Kidney (tissue), 14 donors: ENCODE data around the gene RNF144B. TPM values are rescaled to one million over a fixed set of nuclear protein-coding genes. Genes with fewer than 3 reads are reported as not detected.

Experiments
- DNase-seq, 5 donors: peaks; one replicate each; pipeline ENCODE4 v3.0.0-alpha.2; 2013 to 2020
- FAIRE-seq: peaks from 2 replicates; lab custom pipeline; 2012; peaks lifted over from hg19 to GRCh38; lab: Jason Lieb, UNC
- H3K27ac ChIP-seq, 2 donors: one replicate each; pipeline ENCODE4 v1.7.0; 2013; ENCODE audit warnings: low read depth in 2 of 2, low read length in 2 of 2, inconsistent platforms in 1 of 2
- H3K27me3 ChIP-seq: one replicate; pipeline ENCODE4 v1.7.1; 2013; ENCODE audit warnings: low read length, inconsistent platforms; ENCODE audit not compliant: control insufficient read depth, insufficient read depth
- H3K36me3 ChIP-seq, 3 donors: one replicate each; pipeline versions ENCODE4 v1.7.0 to v1.7.1; 2013; ENCODE audit warnings: low read length in 3 of 3, control low read depth in 1 of 3, inconsistent platforms in 1 of 3; ENCODE audit not compliant: insufficient read depth in 3 of 3, control insufficient read depth in 2 of 3
- H3K4me1 ChIP-seq, 3 donors: one replicate each; pipeline versions ENCODE4 v1.7.0 to v1.7.1; 2013; ENCODE audit warnings: low read length in 3 of 3, inconsistent platforms in 1 of 3, low read depth in 1 of 3; ENCODE audit not compliant: control insufficient read depth in 2 of 3, insufficient read depth in 2 of 3
- H3K4me3 ChIP-seq, 3 donors: one replicate each; pipeline versions ENCODE4 v1.7.0 to v1.8.1; 2013; ENCODE audit warnings: low read length in 3 of 3, control low read depth in 1 of 3, inconsistent platforms in 1 of 3
- H3K9ac ChIP-seq, 3 donors: one replicate each; pipeline versions ENCODE4 v1.7.0 to v1.7.1; 2013; ENCODE audit warnings: low read length in 3 of 3, control low read depth in 1 of 3, inconsistent platforms in 1 of 3
- H3K9me3 ChIP-seq, 3 donors: one replicate each; pipeline versions ENCODE4 v1.7.0 to v1.7.1; 2013; ENCODE audit warnings: low read length in 3 of 3, control low read depth in 1 of 3, inconsistent platforms in 1 of 3; ENCODE audit not compliant: control insufficient read depth in 2 of 3, insufficient read depth in 1 of 3
- CTCF ChIP-seq: IDR thresholded peaks from 3 replicates; pipeline ENCODE4 v1.5.1; 2012; ENCODE audit warnings: mild to moderate bottlenecking, moderate library complexity, borderline replicate concordance; ENCODE audit not compliant: insufficient read depth; ENCODE audit errors: extremely low read depth
- intact Hi-C: fragments of 100-400 bp; cut with DNase I; formaldehyde crosslinking; loops from one replicate; pipeline ENCODE4 v1.11.1; 2022
- polyA plus RNA-seq: library from polyadenylated mRNA; stranded (reverse); fragments of 350-450 nt; fragmentation: Illumina TruSeq; extraction: RNeasy Lipid Tissue Mini Kit (QIAGEN cat#74804); gene quantifications from one replicate; pipeline ENCODE4 v1.2.3, GENCODE V29; 2014; ENCODE audit warnings: low read depth, low replicate concordance; ENCODE audit not compliant: insufficient read depth
- total RNA-seq: library from RNA; stranded (reverse); fragmentation: NEBNext Ultra II Directional; extraction: Animal tissue kit (Norgen Biotek cat#: 25700); gene quantifications from one replicate; pipeline ENCODE4 v1.2.1, GENCODE V29; 2021
- donor health status: control.
- donor health status: control.
- donor health status: control.
- donor health status: control.
- donor health status: control.
- donor health status: DM: yes; HTN: yes; CAD: no.
- donor health status: Normal renal cell carcinoma (clear cell type).

The RNF144B gene
- total and polyA plus RNA-seq, 2 donors from 2014 or later, result 9.4 to 153 TPM

GRCh38 chr6:18463429-18463828 lies 76.3 kb downstream of the RNF144B start:
- peaks cover 0 to 6% (median 2%) of the 10 kb centered on the region in 3 donors for H3K36me3 ChIP-seq
- H3K27me3 ChIP-seq, result no peaks in the 10 kb centered on the region
- H3K4me1 ChIP-seq, result no peaks in the 10 kb centered on the region
- intact Hi-C loops, result no loop called here
- H3K4me3 ChIP-seq, result no peak overlapping the region
- no peaks in the 10 kb centered on the region for H3K9me3 ChIP-seq
- H3K9ac ChIP-seq, result no peak overlapping the region
- DNase-seq (peak in 1 of 5 donors; percentile 14), FAIRE-seq (no peak)
- no peak overlapping the region for H3K27ac ChIP-seq
- TF ChIP-seq CTCF, result no peak

- Histone ChIP-seq H3K4me1 (no peaks in the 10 kb centered on the region), H3K27me3 (no peaks in the 10 kb centered on the region), H3K4me3 (no peak overlapping the region), H3K9me3 (no peaks in the 10 kb centered on the region), H3K36me3 (peaks cover 0 to 6% (median 2%) of the 10 kb centered on the region in 3 donors), H3K27ac (no peak overlapping the region), H3K9ac (no peak overlapping the region)
- DNase-seq (no peak), FAIRE-seq (no peak)
- intact Hi-C loops, result no loop called here
- TF ChIP-seq CTCF, result no peak
These were observed 77.0 kb downstream of the RNF144B start for GRCh38 chr6:18464176-18464575.

- no peaks in the 10 kb centered on the region for H3K9me3 ChIP-seq
- H3K27me3 ChIP-seq, result no peaks in the 10 kb centered on the region
- H3K27ac ChIP-seq, result no peak overlapping the region
- FAIRE-seq (no peak), DNase-seq (no peak)
- intact Hi-C loops, result no loop called here
- peaks cover 0 to 6% (median 2%) of the 10 kb centered on the region in 3 donors for H3K36me3 ChIP-seq
- no peak overlapping the region for H3K9ac ChIP-seq
- H3K4me3 ChIP-seq, result no peak overlapping the region
- H3K4me1 ChIP-seq, result no peaks in the 10 kb centered on the region
- no peak for TF ChIP-seq CTCF
These were observed 78.4 kb downstream of the RNF144B start for GRCh38 chr6:18465410-18466154.
